GM04504 (cell line): Measurements from ENCODE around the gene CYBRD1.

Experiments used
- DNase-seq: peaks from one replicate; pipeline ENCODE4 v3.0.0-alpha.2; 2012; ENCODE audit warnings: low read depth

The CYBRD1 gene

GRCh38 chr2:171602352-171602751, 80.1 kb downstream of the CYBRD1 start:
- DNase-seq, result no peak
